Measurements from ENCODE around the gene INAVA.
"Not testable (repeated sequence)": the region's sequence is repeated elsewhere in the genome, so short reads cannot be mapped to it uniquely, and the experiment has no call there.

The INAVA gene

GRCh38 chr1:200909757-200910239, 15.1 kb downstream of the INAVA start:
- Mint-ChIP-seq H3K9me3 (no peaks in the 10 kb centered on the region), H3K36me3 (ENCODE audit: low read depth) (peaks cover 44% of the 10 kb centered on the region), H3K4me1 (no peaks in the 10 kb centered on the region), H3K27me3 (ENCODE audit: low read depth, poor library complexity) (no peaks in the 10 kb centered on the region), H3K4me3 (no peak overlapping the region), H3K27ac (peak overlapping the region; percentile 57)
- no peak for DNase-seq
- no peak for TF ChIP-seq CTCF (IDR thresholded peaks at IDR 0.05)

GRCh38 chr1:200911361-200911760, 16.7 kb downstream of the INAVA start:
- Mint-ChIP-seq H3K4me1 (no peaks in the 10 kb centered on the region), H3K9me3 (no peaks in the 10 kb centered on the region), H3K27ac (no peak overlapping the region), H3K4me3 (no peak overlapping the region), H3K27me3 (ENCODE audit: low read depth, poor library complexity) (no peaks in the 10 kb centered on the region), H3K36me3 (ENCODE audit: low read depth) (peaks cover 43% of the 10 kb centered on the region)
- DNase-seq, result no peak
- no peak for TF ChIP-seq CTCF (IDR thresholded peaks at IDR 0.05)

- not testable (repeated sequence) for H3K27me3 Mint-ChIP-seq (ENCODE audit: low read depth, poor library complexity); H3K4me1 Mint-ChIP-seq; H3K27ac Mint-ChIP-seq; H3K9me3 Mint-ChIP-seq; DNase-seq; H3K4me3 Mint-ChIP-seq
- H3K36me3 Mint-ChIP-seq (ENCODE audit: low read depth), result peaks cover 38% of the 10 kb centered on the region
Measured at GRCh38 chr1:200911936-200912335, 17.2 kb downstream of the INAVA start.

GRCh38 chr1:200912737-200913407, 18.2 kb downstream of the INAVA start:
- Mint-ChIP-seq H3K27ac (no peak overlapping the region), H3K4me1 (no peaks in the 10 kb centered on the region), H3K4me3 (no peak overlapping the region), H3K36me3 (ENCODE audit: low read depth) (peaks cover 33% of the 10 kb centered on the region), H3K27me3 (ENCODE audit: low read depth, poor library complexity) (no peaks in the 10 kb centered on the region), H3K9me3 (no peaks in the 10 kb centered on the region)
- TF ChIP-seq CTCF (IDR thresholded peaks at IDR 0.05), result no peak
- DNase-seq, result no peak

DNA sequence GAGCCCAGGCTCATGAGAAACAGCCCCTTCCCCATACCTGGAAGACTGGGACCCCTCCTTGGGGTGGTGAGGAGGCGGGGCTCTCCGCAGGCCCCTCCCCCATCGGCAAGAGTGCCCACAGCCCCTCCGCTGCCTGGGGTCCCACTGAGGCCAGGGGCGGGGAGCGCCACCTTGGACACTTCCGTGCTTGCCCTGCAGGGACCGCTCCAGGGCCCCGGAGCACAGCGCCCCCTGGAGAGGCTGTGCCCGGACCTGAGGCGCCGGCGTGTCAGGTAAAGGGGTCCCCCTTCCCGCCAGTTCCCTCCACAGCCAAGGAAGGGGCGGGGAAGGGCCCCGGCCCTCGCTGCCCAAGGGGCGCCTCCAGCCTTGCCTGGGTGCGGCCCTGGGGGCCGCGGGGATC, 21.5 kb downstream of the INAVA start:
- H3K27me3 Mint-ChIP-seq (ENCODE audit: low read depth, poor library complexity), result peaks cover 7% of the 10 kb centered on the region
- no peak overlapping the region for H3K4me3 Mint-ChIP-seq
- H3K36me3 Mint-ChIP-seq (ENCODE audit: low read depth), result peaks cover 8% of the 10 kb centered on the region
- DNase-seq, result peak; percentile 16
- no peaks in the 10 kb centered on the region for H3K9me3 Mint-ChIP-seq
- no peaks in the 10 kb centered on the region for H3K4me1 Mint-ChIP-seq
- H3K27ac Mint-ChIP-seq, result no peak overlapping the region
- TF ChIP-seq CTCF (IDR thresholded peaks at IDR 0.05), result peak; percentile 14

- Mint-ChIP-seq H3K9me3 (no peaks in the 10 kb centered on the region), H3K4me3 (no peak overlapping the region), H3K4me1 (no peaks in the 10 kb centered on the region), H3K27ac (peak overlapping the region; percentile 43), H3K27me3 (ENCODE audit: low read depth, poor library complexity) (peaks cover 7% of the 10 kb centered on the region), H3K36me3 (ENCODE audit: low read depth) (peaks cover 8% of the 10 kb centered on the region)
- DNase-seq, result no peak
- TF ChIP-seq CTCF (IDR thresholded peaks at IDR 0.05), result no peak
Measured at GRCh38 chr1:200916681-200917080, 22.0 kb downstream of the INAVA start.
